Measurements from ENCODE around the gene TECR. TPM values are rescaled to one million over a fixed set of nuclear protein-coding genes. Genes with fewer than 3 reads are reported as not detected.

TECR gene
- total RNA-seq, 1 donor from 2014 or later: 186 TPM

- peak overlapping the region; percentile 91 for H3K4me3 Mint-ChIP-seq (ENCODE audit: low read depth)
- H3K36me3 Mint-ChIP-seq (ENCODE audit: insufficient read depth): peaks cover 20% of the 10 kb centered on the region
Measured at GRCh38 chr19:14516746-14517438, 12.5 kb upstream of the TECR start.

GRCh38 chr19:14517446-14517839, 12.0 kb upstream of the TECR start:
- H3K27ac Mint-ChIP-seq: peak overlapping the region; percentile 85
- TF ChIP-seq CTCF (IDR thresholded peaks at IDR 0.05; ENCODE audit: unreplicated experiment): no peak
- H3K4me3 Mint-ChIP-seq (ENCODE audit: low read depth): peak overlapping the region; percentile 91
- DNase-seq (ENCODE audit: low spot score, unreplicated experiment): no peak
- peaks cover 20% of the 10 kb centered on the region for H3K36me3 Mint-ChIP-seq (ENCODE audit: insufficient read depth)
- H3K9me3 Mint-ChIP-seq (ENCODE audit: low read depth): no peaks in the 10 kb centered on the region
- peaks cover 36% of the 10 kb centered on the region for H3K4me1 Mint-ChIP-seq (ENCODE audit: low read depth)
- H3K27me3 Mint-ChIP-seq: no peaks in the 10 kb centered on the region

More at GRCh38 chr19:14516746-14517438, 12.5 kb upstream of the TECR start:
- Mint-ChIP-seq H3K4me1 (ENCODE audit: low read depth) (peaks cover 31% of the 10 kb centered on the region), H3K9me3 (ENCODE audit: low read depth) (no peaks in the 10 kb centered on the region), H3K27me3 (no peaks in the 10 kb centered on the region), H3K27ac (peak overlapping the region; percentile 85)
- DNase-seq (ENCODE audit: low spot score, unreplicated experiment): no peak
- no peak for TF ChIP-seq CTCF (IDR thresholded peaks at IDR 0.05; ENCODE audit: unreplicated experiment)

- DNase-seq (ENCODE audit: low spot score, unreplicated experiment): peak; percentile 46
- H3K27ac Mint-ChIP-seq: peak within 1 kb of the TSS; percentile 98
- H3K27me3 Mint-ChIP-seq: no peaks in the 10 kb centered on the region
- no peaks in the 10 kb centered on the region for H3K9me3 Mint-ChIP-seq (ENCODE audit: low read depth)
- peaks cover 20% of the 10 kb centered on the region for H3K36me3 Mint-ChIP-seq (ENCODE audit: insufficient read depth)
- H3K4me1 Mint-ChIP-seq (ENCODE audit: low read depth): peaks cover 40% of the 10 kb centered on the region
- H3K4me3 Mint-ChIP-seq (ENCODE audit: low read depth): peak within 1 kb of the TSS; percentile 91
- TF ChIP-seq CTCF (IDR thresholded peaks at IDR 0.05; ENCODE audit: unreplicated experiment): no peak
Measured at GRCh38 chr19:14517840-14518505, 11.4 kb upstream of the TECR start, which contains the start of gene DNAJB1. DNAJB1 (minus strand) TSS chr19:14518397; CDS start chr19:14518349, 48 bp downstream.

- TF ChIP-seq CTCF (IDR thresholded peaks at IDR 0.05; ENCODE audit: unreplicated experiment): no peak
- H3K4me1 Mint-ChIP-seq (ENCODE audit: low read depth): peaks cover 35% of the 10 kb centered on the region
- no peak overlapping the region for H3K4me3 Mint-ChIP-seq (ENCODE audit: low read depth)
- no peak for DNase-seq (ENCODE audit: low spot score, unreplicated experiment)
- H3K27me3 Mint-ChIP-seq: no peaks in the 10 kb centered on the region
- H3K27ac Mint-ChIP-seq: peak overlapping the region; percentile 91
- peaks cover 18% of the 10 kb centered on the region for H3K36me3 Mint-ChIP-seq (ENCODE audit: insufficient read depth)
- no peaks in the 10 kb centered on the region for H3K9me3 Mint-ChIP-seq (ENCODE audit: low read depth)
Measured at GRCh38 chr19:14519245-14519859, 10.0 kb upstream of the TECR start.

GRCh38 chr19:14519860-14520407, 9.5 kb upstream of the TECR start:
- Mint-ChIP-seq H3K27ac (peak overlapping the region; percentile 91), H3K4me3 (ENCODE audit: low read depth) (no peak overlapping the region), H3K4me1 (ENCODE audit: low read depth) (peaks cover 30% of the 10 kb centered on the region), H3K9me3 (ENCODE audit: low read depth) (no peaks in the 10 kb centered on the region), H3K27me3 (no peaks in the 10 kb centered on the region), H3K36me3 (ENCODE audit: insufficient read depth) (peaks cover 13% of the 10 kb centered on the region)
- no peak for TF ChIP-seq CTCF (IDR thresholded peaks at IDR 0.05; ENCODE audit: unreplicated experiment)
- DNase-seq (ENCODE audit: low spot score, unreplicated experiment): no peak
